ENCODE results near the gene NUBPL. TPM values are rescaled to one million over a fixed set of nuclear protein-coding genes. Genes with fewer than 3 reads are reported as not detected.
"Not testable (repeated sequence)": the region's sequence is repeated elsewhere in the genome, so short reads cannot be mapped to it uniquely, and the experiment has no call there.

NUBPL gene
- polyA plus RNA-seq, 1 donor (not counting 4 experiments of a cell fraction or from before 2014, with no cell fraction given), result 18.8 TPM

DNA sequence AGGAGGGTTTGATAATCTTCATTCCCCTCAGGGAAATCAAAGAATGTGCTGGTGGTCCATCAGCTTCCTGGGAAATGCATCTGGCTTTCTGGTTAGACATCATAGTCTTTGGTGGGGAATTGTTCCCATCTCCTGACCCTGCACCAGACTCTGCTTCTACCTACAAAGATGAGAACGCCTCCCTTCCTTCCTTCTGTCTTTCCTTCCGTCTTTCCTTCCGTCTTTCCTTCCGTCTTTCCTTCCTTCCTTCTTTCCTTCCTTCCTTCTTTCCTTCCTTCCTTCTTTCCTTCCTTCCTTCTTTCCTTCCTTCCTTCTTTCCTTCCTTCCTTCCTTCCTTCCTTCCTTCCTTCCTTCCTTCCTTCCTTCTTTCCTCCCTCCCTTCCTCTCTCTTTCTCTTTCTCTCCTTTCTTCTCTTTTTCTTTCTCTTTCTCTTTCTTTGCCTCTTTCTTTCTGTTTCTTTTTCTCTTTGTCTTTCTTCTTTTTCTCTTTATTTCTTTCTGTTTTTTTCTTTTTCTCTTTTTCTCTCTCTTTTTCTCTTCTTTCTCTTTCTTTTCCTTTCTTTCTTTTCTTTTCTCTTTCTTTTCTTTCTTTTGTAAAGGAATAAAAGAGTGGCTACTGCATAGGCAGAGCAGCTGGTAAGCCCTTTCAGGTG lies 326.9 kb downstream of the NUBPL start:
- H3K9me3 ChIP-seq (ENCODE audit: control insufficient read depth, low read depth, low read length), result no peaks in the 10 kb centered on the region
- H3K4me2 ChIP-seq (ENCODE audit: control insufficient read depth, extremely low read depth, insufficient read depth, low read depth, low read length), result no peak overlapping the region
- no peak overlapping the region for H3K9ac ChIP-seq (ENCODE audit: control insufficient read depth, extremely low read depth, insufficient read depth, low read length)
- no peak for TF ChIP-seq EZH2 (IDR thresholded peaks at IDR 0.05; ENCODE audit: low read length)
- TF ChIP-seq, protein P1, sequence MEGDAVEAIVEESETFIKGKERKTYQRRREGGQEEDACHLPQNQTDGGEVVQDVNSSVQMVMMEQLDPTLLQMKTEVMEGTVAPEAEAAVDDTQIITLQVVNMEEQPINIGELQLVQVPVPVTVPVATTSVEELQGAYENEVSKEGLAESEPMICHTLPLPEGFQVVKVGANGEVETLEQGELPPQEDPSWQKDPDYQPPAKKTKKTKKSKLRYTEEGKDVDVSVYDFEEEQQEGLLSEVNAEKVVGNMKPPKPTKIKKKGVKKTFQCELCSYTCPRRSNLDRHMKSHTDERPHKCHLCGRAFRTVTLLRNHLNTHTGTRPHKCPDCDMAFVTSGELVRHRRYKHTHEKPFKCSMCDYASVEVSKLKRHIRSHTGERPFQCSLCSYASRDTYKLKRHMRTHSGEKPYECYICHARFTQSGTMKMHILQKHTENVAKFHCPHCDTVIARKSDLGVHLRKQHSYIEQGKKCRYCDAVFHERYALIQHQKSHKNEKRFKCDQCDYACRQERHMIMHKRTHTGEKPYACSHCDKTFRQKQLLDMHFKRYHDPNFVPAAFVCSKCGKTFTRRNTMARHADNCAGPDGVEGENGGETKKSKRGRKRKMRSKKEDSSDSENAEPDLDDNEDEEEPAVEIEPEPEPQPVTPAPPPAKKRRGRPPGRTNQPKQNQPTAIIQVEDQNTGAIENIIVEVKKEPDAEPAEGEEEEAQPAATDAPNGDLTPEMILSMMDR (optimal IDR thresholded peaks at IDR 0.05 in 1 of 3, IDR thresholded peaks at IDR 0.05 in 1 of 3, conservative IDR thresholded peaks at IDR 0.05 in 1 of 3; ENCODE audit: extremely low read depth in 1 of 3, insufficient read depth in 2 of 3, low read length in 3 of 3), result no peak
- H4K20me1 ChIP-seq (ENCODE audit: control insufficient read depth, extremely low read depth, insufficient read depth, low read length), result no peaks in the 10 kb centered on the region
- no peak for FAIRE-seq
- H3K36me3 ChIP-seq (ENCODE audit: control insufficient read depth in 2 of 2, extremely low read depth in 1 of 2, insufficient read depth in 2 of 2, low read length in 2 of 2), result no peaks in the 10 kb centered on the region
- H3K27me3 ChIP-seq (ENCODE audit: control insufficient read depth, extremely low read depth, insufficient read depth, low read length), result no peaks in the 10 kb centered on the region
- no peaks in the 10 kb centered on the region for H3K79me2 ChIP-seq (ENCODE audit: control insufficient read depth, insufficient read depth, low read length)
- dilution Hi-C loops (cut with MboI; ENCODE audit: extremely low pct_ligation_motif_present, low sequenced_read_pairs), result no loop called here
- no peak overlapping the region for H2AFZ ChIP-seq (ENCODE audit: control insufficient read depth, low read length)
- H3K4me1 ChIP-seq (ENCODE audit: control insufficient read depth, extremely low read depth, insufficient read depth, low read length), result peaks cover 25% of the 10 kb centered on the region
- H3K4me3 ChIP-seq (ENCODE audit: control insufficient read depth in 2 of 3, extremely low read depth in 1 of 3, insufficient read depth in 2 of 3, low read depth in 1 of 3, low read length in 3 of 3), result no peak overlapping the region
- no peak overlapping the region for H3K27ac ChIP-seq (ENCODE audit: control insufficient read depth, insufficient read depth, low read length)
- DNase-seq (ENCODE audit: low read depth, low spot score), result no peak
- no peaks in the 10 kb centered on the region for H3K9me1 ChIP-seq (ENCODE audit: control insufficient read depth, extremely low read depth, insufficient read depth, low read length)

DNA sequence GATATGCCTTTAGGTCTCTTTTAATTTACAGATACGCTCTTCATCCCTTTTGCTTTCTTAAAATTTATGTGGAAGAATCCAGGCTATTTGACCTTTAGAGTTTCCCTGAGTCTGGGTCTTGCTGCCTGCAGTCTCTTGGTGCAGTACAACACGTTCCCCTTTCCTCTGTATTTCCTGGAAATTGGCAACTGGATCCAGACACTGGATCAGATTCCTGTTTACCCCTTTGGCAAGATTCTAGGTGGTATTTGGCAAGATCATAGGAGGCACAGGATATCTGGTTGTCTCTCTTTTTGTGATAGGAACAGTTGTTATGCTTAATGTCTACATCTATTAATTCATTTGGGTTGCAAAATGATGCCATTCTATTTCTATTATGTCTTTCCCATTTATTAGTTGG lies 328.1 kb downstream of the NUBPL start:
- DNase-seq (ENCODE audit: low read depth, low spot score) (no peak), FAIRE-seq (no peak)
- no peak overlapping the region for H3K4me3 ChIP-seq (ENCODE audit: control insufficient read depth in 2 of 3, extremely low read depth in 1 of 3, insufficient read depth in 2 of 3, low read depth in 1 of 3, low read length in 3 of 3)
- dilution Hi-C loops (cut with MboI; ENCODE audit: extremely low pct_ligation_motif_present, low sequenced_read_pairs), result no loop called here
- H3K9ac ChIP-seq (ENCODE audit: control insufficient read depth, extremely low read depth, insufficient read depth, low read length), result no peak overlapping the region
- no peaks in the 10 kb centered on the region for H4K20me1 ChIP-seq (ENCODE audit: control insufficient read depth, extremely low read depth, insufficient read depth, low read length)
- H3K36me3 ChIP-seq (ENCODE audit: control insufficient read depth in 2 of 2, extremely low read depth in 1 of 2, insufficient read depth in 2 of 2, low read length in 2 of 2), result no peaks in the 10 kb centered on the region
- H3K79me2 ChIP-seq (ENCODE audit: control insufficient read depth, insufficient read depth, low read length), result no peaks in the 10 kb centered on the region
- H3K4me2 ChIP-seq (ENCODE audit: control insufficient read depth, extremely low read depth, insufficient read depth, low read depth, low read length), result no peak overlapping the region
- H2AFZ ChIP-seq (ENCODE audit: control insufficient read depth, low read length), result no peak overlapping the region
- no peak overlapping the region for H3K27ac ChIP-seq (ENCODE audit: control insufficient read depth, insufficient read depth, low read length)
- no peaks in the 10 kb centered on the region for H3K27me3 ChIP-seq (ENCODE audit: control insufficient read depth, extremely low read depth, insufficient read depth, low read length)
- no peaks in the 10 kb centered on the region for H3K9me1 ChIP-seq (ENCODE audit: control insufficient read depth, extremely low read depth, insufficient read depth, low read length)
- no peak for TF ChIP-seq EZH2 (IDR thresholded peaks at IDR 0.05; ENCODE audit: low read length)
- TF ChIP-seq, protein P1 (optimal IDR thresholded peaks at IDR 0.05 in 1 of 3, IDR thresholded peaks at IDR 0.05 in 1 of 3, conservative IDR thresholded peaks at IDR 0.05 in 1 of 3; ENCODE audit: extremely low read depth in 1 of 3, insufficient read depth in 2 of 3, low read length in 3 of 3), result no peak
- H3K9me3 ChIP-seq (ENCODE audit: control insufficient read depth, low read depth, low read length), result no peaks in the 10 kb centered on the region
- H3K4me1 ChIP-seq (ENCODE audit: control insufficient read depth, extremely low read depth, insufficient read depth, low read length), result peaks cover 20% of the 10 kb centered on the region

DNA sequence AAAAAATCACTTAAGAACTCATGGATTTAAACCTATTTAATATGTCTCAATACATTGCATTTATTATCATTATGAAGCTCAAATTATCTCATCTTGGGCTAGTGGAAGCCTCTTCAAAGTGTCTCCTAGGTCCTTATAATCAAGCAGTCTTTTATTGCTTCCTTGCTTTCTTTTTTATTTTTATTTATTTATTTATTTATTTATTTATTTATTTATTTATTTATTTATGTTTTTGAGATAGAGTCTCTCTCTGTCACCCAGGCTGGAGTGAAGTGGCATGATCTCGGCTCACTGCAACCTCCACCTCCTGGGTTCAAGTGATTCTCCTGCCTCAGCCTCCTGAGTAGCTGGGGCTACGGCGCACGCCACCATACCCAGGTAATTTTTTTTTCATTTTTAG lies 329.0 kb downstream of the NUBPL start:
- H4K20me1 ChIP-seq (ENCODE audit: control insufficient read depth, extremely low read depth, insufficient read depth, low read length); H2AFZ ChIP-seq (ENCODE audit: control insufficient read depth, low read length); H3K9me3 ChIP-seq (ENCODE audit: control insufficient read depth, low read depth, low read length); FAIRE-seq; H3K9ac ChIP-seq (ENCODE audit: control insufficient read depth, extremely low read depth, insufficient read depth, low read length); dilution Hi-C loops (cut with MboI; ENCODE audit: extremely low pct_ligation_motif_present, low sequenced_read_pairs); H3K9me1 ChIP-seq (ENCODE audit: control insufficient read depth, extremely low read depth, insufficient read depth, low read length); H3K79me2 ChIP-seq (ENCODE audit: control insufficient read depth, insufficient read depth, low read length); H3K27ac ChIP-seq (ENCODE audit: control insufficient read depth, insufficient read depth, low read length); H3K36me3 ChIP-seq (ENCODE audit: control insufficient read depth in 2 of 2, extremely low read depth in 1 of 2, insufficient read depth in 2 of 2, low read length in 2 of 2); DNase-seq (ENCODE audit: low read depth, low spot score); H3K4me2 ChIP-seq (ENCODE audit: control insufficient read depth, extremely low read depth, insufficient read depth, low read depth, low read length); H3K4me3 ChIP-seq (ENCODE audit: control insufficient read depth in 2 of 3, extremely low read depth in 1 of 3, insufficient read depth in 2 of 3, low read depth in 1 of 3, low read length in 3 of 3); H3K27me3 ChIP-seq (ENCODE audit: control insufficient read depth, extremely low read depth, insufficient read depth, low read length): not testable (repeated sequence)
- H3K4me1 ChIP-seq (ENCODE audit: control insufficient read depth, extremely low read depth, insufficient read depth, low read length), result peaks cover 22% of the 10 kb centered on the region
